ENCODE data around the gene DYRK1A.
"Not testable (repeated sequence)": the region's sequence is repeated elsewhere in the genome, so short reads cannot be mapped to it uniquely, and the experiment has no call there.

DYRK1A gene

GRCh38 chr21:37528150-37528937 is 161.8 kb downstream of the DYRK1A start:
- no peak for DNase-seq (ENCODE audit: low spot score)

- no peak for DNase-seq (ENCODE audit: low spot score)
These were observed 163.1 kb downstream of the DYRK1A start for GRCh38 chr21:37529649-37530048.

GRCh38 chr21:37530901-37531351 is 164.4 kb downstream of the DYRK1A start:
- no peak for DNase-seq (ENCODE audit: low spot score)

GRCh38 chr21:37531431-37531932 is 164.9 kb downstream of the DYRK1A start:
- no peak for DNase-seq (ENCODE audit: low spot score)

GRCh38 chr21:37532868-37533780 is 166.6 kb downstream of the DYRK1A start:
- DNase-seq (ENCODE audit: low spot score): no peak

GRCh38 chr21:37534431-37534830 is 167.9 kb downstream of the DYRK1A start:
- no peak for DNase-seq (ENCODE audit: low spot score)

- no peak for DNase-seq (ENCODE audit: low spot score)
These were observed 168.6 kb downstream of the DYRK1A start for GRCh38 chr21:37535130-37535529.

GRCh38 chr21:37535672-37536071 is 169.1 kb downstream of the DYRK1A start:
- no peak for DNase-seq (ENCODE audit: low spot score)

- DNase-seq (ENCODE audit: low spot score): no peak
These were observed 170.2 kb downstream of the DYRK1A start for GRCh38 chr21:37536616-37537278.

GRCh38 chr21:37537391-37537996 is 170.9 kb downstream of the DYRK1A start:
- DNase-seq (ENCODE audit: low spot score): no peak

- DNase-seq (ENCODE audit: low spot score): no peak
These were observed 172.5 kb downstream of the DYRK1A start for GRCh38 chr21:37538971-37539590.

GRCh38 chr21:37541128-37541527 is 174.6 kb downstream of the DYRK1A start:
- not testable (repeated sequence) for DNase-seq (ENCODE audit: low spot score)

GRCh38 chr21:37542512-37542911 is 175.9 kb downstream of the DYRK1A start:
- no peak for DNase-seq (ENCODE audit: low spot score)

- DNase-seq (ENCODE audit: low spot score): no peak
These were observed 179.8 kb downstream of the DYRK1A start for GRCh38 chr21:37546299-37546908.

GRCh38 chr21:37546949-37547614 is 180.5 kb downstream of the DYRK1A start:
- DNase-seq (ENCODE audit: low spot score): no peak

GRCh38 chr21:37547615-37548200 is 181.1 kb downstream of the DYRK1A start:
- DNase-seq (ENCODE audit: low spot score): no peak

- DNase-seq (ENCODE audit: low spot score): no peak
These were observed 182.0 kb downstream of the DYRK1A start for GRCh38 chr21:37548521-37548981.

GRCh38 chr21:37549730-37550129 is 183.2 kb downstream of the DYRK1A start:
- not testable (repeated sequence) for DNase-seq (ENCODE audit: low spot score)

GRCh38 chr21:37550157-37550556 is 183.6 kb downstream of the DYRK1A start:
- DNase-seq (ENCODE audit: low spot score): no peak

Measured in ecto neural progenitor cell (in vitro differentiated cells).